Epithelial cell of esophagus (primary cell): Measurements from ENCODE around the gene EFEMP2.

Experiments used
- DNase-seq: peaks from one replicate; pipeline ENCODE4 v3.0.0; 2010; ENCODE audit warnings: low read depth
- H3K4me3 ChIP-seq: 2 replicates; pipeline ENCODE4 v1.5.1; 2011; ENCODE audit warnings: mild to moderate bottlenecking, low read length, control low read depth
- TF ChIP-seq, protein P1 (sequence below): IDR thresholded peaks from 2 replicates; pipeline ENCODE4 v1.5.1; 2011; ENCODE audit warnings: low read depth, mild to moderate bottlenecking, low read length, control low read depth, inconsistent platforms; ENCODE audit not compliant: insufficient read depth; ENCODE audit errors: missing control alignments

EFEMP2 gene

DNA sequence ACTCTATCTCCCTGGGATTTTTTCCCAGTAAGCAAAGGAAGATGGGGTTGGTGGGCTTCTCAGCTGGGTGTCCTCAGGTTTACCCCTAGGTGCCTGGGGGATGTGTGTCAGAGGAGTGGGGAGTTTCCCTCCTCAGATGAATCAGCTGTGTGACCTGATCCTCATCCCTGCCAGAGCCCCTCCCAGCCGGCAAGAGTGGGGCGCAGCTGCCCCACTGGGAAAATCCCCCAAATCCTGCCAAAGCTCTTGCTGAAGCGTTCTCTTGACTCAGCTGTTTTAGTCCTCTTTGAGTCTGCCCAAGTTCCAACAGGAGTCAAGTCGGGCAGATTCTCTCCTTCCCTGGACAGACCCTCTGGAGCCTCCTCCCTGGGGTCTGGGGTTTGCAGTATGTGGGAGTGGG is 40.2 kb upstream of the EFEMP2 start:
- TF ChIP-seq, protein P1, sequence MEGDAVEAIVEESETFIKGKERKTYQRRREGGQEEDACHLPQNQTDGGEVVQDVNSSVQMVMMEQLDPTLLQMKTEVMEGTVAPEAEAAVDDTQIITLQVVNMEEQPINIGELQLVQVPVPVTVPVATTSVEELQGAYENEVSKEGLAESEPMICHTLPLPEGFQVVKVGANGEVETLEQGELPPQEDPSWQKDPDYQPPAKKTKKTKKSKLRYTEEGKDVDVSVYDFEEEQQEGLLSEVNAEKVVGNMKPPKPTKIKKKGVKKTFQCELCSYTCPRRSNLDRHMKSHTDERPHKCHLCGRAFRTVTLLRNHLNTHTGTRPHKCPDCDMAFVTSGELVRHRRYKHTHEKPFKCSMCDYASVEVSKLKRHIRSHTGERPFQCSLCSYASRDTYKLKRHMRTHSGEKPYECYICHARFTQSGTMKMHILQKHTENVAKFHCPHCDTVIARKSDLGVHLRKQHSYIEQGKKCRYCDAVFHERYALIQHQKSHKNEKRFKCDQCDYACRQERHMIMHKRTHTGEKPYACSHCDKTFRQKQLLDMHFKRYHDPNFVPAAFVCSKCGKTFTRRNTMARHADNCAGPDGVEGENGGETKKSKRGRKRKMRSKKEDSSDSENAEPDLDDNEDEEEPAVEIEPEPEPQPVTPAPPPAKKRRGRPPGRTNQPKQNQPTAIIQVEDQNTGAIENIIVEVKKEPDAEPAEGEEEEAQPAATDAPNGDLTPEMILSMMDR: no peak
- peak; percentile 92 for DNase-seq
- no peak overlapping the region for H3K4me3 ChIP-seq

DNA sequence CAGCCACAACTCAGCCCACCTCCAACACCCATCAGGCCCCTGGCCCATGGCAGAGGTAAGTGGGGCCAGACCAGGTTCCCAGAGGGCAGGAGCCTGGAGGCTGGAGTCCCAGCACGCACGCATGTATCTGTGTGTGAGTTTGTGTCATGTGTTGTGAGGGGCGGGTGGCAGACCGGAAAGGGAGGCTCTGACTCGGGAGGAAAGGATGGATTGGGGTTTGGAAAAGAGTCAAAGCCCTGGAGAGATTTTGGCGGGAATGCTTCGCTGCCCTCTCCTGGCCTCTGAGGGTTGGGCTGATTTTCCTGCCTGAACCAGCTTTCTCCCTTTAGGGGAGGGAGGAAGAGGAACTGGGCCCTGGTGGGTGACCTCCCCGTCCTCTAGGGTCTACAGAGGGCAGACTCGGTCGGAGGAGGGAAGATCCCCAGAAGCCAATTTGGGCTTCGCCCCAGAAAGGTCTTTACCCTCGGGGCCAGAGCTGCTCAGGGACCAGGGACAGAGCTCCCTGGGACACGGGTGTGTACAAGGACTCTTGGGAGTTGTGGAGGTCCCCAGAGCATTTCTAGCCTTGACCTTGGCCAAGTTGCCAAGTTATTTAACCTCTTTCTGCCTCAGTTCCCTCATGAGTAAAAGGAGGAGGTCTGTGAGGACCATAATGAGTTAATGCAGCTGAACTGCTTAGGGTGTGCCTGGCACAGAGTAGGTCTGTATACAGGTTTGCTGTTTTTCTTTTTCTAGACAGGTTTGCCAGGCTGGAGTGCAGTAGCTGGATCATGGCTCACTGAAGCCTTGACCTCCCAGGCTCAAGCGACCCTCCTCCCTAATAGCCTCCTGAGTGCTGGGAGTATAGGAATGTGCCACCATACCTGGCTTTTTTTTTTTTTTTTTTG is 39.3 kb upstream of the EFEMP2 start:
- peak; percentile 72 for DNase-seq
- TF ChIP-seq, protein P1: peak; percentile 19
- H3K4me3 ChIP-seq: no peak overlapping the region

DNA sequence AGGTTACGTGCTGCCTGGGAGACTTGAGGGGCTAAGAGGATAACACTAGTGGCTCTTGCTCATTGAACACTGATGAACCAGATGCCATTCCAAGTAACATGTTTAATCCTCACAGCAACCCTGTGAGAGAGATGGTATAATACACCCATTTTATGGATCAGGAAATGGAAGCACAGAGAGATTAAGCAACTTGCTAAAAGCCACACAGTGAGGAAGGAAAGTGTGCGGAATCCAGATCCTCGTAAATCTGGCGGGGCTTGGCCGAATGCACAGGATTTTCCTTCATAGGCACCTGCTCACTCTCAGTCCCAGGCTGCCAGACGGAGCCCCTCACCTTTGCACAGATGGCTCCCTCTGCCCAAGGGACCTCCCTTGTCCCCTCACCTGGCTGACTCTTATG is 35.3 kb upstream of the EFEMP2 start:
- TF ChIP-seq, protein P1: no peak
- H3K4me3 ChIP-seq: no peak overlapping the region

DNA sequence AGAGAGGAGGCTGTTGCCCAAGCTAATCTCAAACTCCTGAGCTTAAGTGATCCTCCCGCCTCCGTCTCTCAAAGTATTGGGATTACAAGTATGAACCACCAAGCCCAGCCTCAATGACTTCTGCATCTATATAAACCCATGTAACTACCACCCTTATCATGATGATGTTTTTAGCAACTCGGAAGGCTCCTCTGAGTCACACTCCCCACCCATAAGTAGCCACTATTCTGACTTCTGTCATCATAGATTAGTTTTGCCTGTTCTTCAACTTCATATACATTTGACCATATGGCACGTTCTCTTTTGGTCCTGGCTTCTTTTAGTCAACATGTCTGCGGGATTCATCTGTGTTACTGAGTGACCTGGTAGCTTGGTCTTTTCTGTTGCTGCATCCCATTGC is 34.0 kb upstream of the EFEMP2 start:
- TF ChIP-seq, protein P1: no peak
- no peak overlapping the region for H3K4me3 ChIP-seq
- peak; percentile 52 for DNase-seq

More for the DNA sequence above, 35.3 kb upstream of the EFEMP2 start:
- DNase-seq: no peak

DNA sequence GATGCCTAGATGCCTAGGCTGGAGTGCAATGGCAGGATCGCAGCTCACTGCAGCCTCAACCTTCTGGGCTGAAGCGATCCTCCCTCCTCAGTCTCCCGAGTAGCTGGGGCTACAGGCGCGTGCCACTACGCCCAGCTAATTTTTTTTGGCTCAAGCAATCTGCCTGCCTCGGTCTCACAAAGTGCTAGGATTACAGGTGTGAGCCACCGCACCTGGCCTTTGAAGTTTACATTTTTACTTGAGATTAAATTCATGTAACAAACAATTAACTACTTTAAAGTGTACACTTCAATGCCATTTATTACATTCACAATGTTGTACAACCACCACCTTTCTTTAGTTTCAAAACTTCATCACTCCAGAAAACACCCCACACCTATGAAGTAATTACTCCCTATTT is 31.1 kb upstream of the EFEMP2 start:
- DNase-seq: no peak
- no peak overlapping the region for H3K4me3 ChIP-seq
- TF ChIP-seq, protein P1: no peak

DNA sequence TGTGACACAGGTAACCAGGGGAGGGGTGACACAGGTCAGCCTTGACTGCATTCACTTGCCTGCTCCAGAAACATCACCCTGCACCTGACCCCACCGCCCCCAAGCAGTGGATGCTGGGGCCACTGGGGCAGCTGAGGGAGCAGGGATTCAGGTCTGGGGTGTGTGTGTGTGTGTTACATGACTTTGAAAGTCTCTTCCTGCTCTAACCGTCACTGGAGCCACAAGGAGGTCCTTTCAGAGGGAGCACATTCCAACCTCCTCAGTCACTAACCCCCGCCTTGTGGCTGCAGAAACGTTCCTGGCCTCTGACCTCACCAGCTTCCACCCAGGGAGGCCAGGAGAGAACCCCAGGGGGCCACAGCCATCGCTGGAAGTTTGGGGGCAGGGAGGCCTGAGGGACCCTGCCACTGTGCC is 30.5 kb upstream of the EFEMP2 start:
- TF ChIP-seq, protein P1: no peak
- H3K4me3 ChIP-seq: no peak overlapping the region
- DNase-seq: peak; percentile 53

DNA sequence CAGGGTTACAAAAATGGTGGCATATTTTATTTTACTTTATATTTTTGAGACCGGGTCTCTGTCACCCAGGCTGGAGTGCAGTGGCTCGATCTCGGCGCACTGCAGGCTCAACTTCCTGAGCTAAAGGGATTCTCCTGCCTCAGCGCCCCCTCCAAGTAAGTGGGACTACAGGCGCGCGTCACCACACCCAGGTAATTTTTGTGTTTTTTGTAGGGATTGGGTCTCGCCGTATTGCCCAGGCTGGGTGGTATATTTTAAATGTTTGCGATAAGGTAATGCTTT is 28.2 kb upstream of the EFEMP2 start:
- DNase-seq: no peak
- TF ChIP-seq, protein P1: no peak
- H3K4me3 ChIP-seq: no peak overlapping the region
